HG03558 (cell line): Measurements from ENCODE around the gene SPHK2.
"Not testable (repeated sequence)": the region's sequence is repeated elsewhere in the genome, so short reads cannot be mapped to it uniquely, and the experiment has no call there.

ENCODE experiments used
- ATAC-seq: cut with Tn5 transposase; IDR thresholded peaks from one replicate; pipeline ENCODE4 v1.9.1; 2021; ENCODE audit warnings: moderate number of reproducible peaks; ENCODE audit not compliant: unreplicated experiment; ENCODE audit errors: extremely low read depth

SPHK2 gene

DNA sequence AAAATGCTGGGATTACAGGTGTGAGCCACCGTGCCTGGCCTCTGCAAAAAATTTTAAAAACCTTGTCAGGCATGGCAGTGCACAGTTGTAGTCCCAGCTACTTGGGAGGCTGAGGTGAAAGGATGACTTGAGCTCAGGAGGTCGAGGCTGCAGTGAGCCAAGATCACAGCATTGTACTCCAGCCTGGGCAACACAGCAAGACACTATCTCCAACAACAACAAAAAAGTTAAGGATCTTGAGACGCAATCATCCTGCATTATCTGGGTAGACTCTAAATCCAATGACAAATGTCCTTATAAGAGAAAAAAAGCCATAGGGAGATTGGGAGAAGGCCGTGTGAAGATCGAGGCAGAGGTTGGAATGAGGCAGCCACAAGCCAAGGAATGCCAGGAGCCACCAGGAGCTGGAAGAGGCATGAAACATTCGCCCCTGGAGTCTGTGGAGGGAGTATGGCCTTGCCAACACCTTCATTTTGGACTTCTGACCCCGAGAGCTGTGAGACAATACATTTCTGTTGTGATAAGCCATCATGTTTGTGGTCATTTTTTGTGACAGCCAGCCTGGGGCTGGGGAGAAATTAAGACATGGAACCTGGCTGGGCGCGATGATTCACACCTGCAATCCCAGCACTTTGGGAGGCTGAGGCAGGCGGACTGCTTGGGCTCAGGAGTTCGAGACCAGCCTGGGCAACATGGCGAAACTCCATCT is 31.8 kb downstream of the SPHK2 start:
- ATAC-seq = no peak

- ATAC-seq = no peak
Measured at GRCh38 chr19:48651683-48652048, 32.4 kb downstream of the SPHK2 start.

DNA sequence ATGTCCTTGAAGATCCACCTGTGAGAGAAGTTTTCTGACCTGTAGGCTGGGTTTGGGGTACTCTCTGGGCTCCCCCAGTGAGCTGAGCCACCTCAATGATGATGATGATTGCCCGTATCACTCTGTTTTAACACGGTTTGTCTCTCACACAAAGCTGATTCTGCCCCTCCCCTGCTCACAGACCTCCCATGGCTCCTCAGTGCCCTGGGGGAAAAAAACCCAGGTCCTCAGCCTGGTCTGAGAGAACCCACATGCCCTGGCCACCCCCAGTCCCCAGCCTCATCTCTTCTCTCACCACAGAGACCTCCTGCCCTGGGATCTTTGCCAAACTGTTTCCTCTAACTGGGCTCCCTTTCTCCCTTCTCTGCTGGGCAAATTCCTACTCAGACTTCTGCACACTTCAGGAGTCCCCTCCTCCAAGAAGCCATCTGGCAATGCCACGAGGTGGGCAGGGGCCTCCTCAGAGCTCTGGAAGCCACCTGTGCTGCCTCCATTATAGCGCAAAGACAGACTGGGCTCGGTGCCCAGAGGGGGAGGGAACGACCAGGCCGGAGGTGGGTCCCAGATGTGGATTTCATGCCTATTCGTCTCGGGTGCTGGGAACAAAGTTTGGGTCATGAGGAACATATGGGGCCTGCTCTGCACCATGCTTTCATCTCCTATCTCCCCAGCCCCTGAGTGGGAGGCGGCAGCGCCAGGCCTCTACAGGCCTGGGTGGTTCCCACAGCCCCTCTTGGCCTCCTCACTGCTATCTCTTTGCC is 35.2 kb downstream of the SPHK2 start:
- ATAC-seq = no peak

DNA sequence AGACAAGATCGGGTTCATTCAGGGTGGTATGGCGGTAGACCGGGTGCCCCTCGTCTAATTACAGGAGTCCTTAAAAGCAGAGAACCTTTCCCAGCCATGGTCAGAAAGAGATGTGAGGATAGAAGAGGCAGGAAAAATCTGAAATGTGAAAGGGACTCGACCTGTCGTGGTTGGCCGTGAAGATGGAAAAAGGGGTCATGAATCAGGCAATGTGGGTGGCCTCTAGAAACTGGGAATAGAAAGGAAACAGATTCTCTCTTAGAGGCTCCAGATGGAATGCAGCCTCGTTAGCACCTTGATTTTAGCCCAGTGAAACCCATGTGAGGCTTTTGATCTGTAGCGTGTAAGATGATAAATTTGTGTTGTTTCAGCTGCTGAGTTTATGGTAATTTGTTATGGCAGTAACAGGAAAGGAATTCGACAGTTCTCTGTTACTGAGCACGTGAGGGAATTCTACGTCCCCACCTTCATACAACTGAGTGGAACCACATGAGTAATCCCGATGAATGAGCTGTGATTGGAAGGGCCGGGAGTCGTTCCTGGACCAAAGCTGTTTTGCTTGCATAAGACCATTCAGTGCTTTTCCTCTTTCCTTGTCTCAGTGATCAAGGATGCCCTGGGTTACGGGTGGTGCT is 37.7 kb downstream of the SPHK2 start:
- ATAC-seq = no peak

GRCh38 chr19:48657828-48658227 is 38.5 kb downstream of the SPHK2 start:
- not testable (repeated sequence) for ATAC-seq

DNA sequence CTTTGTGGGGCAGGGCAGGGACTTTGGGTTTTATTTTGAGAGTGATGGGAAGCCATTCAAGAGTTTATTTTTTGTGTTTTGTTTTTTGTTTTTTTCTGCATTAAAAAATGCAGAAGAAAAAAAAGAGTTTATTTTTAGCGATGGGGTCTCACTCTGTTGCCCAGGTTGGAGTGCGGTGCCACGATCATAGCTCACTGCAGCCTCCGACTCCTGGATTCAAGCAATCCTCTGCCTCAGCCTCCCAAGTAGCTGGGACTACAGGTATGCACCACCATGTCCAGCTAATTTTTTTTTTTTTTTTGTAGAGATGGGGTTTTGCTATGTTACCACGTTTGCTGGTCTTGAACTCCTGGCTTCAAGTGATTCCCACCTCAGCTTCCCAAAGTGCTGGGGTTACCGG is 39.2 kb downstream of the SPHK2 start:
- ATAC-seq = no peak

GRCh38 chr19:48659768-48660167 is 40.5 kb downstream of the SPHK2 start:
- no peak for ATAC-seq

- no peak for ATAC-seq
Measured at GRCh38 chr19:48660852-48661710, 41.8 kb downstream of the SPHK2 start.

- ATAC-seq = no peak
Measured at GRCh38 chr19:48661711-48662090, 42.4 kb downstream of the SPHK2 start.

DNA sequence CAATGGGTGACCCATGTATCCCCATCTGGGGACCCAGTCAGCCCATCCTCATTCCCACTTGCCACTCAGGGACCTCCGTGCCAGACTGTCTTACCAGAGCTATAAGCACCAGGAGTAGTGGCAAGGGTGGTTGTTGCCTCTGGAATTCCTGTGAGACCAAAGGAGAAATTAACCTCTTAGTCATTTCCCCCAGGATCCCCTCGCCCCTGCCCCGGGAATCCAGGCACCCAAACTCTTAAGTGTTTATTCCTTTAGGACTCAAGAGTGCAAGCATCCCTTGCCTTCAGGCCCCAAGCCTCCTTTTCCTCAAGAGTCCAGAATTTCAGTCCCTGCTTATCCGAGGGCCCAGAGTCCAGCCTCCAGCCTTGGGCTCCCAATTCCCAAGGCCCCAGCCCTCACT is 44.4 kb downstream of the SPHK2 start:
- ATAC-seq = no peak

GRCh38 chr19:48664476-48664875 is 45.2 kb downstream of the SPHK2 start:
- ATAC-seq = no peak

GRCh38 chr19:48665786-48666185 is 46.5 kb downstream of the SPHK2 start:
- no peak for ATAC-seq

GRCh38 chr19:48668332-48668731 is 49.0 kb downstream of the SPHK2 start:
- no peak for ATAC-seq

- no peak for ATAC-seq
Measured at GRCh38 chr19:48668761-48669160, 49.5 kb downstream of the SPHK2 start.

- ATAC-seq = no peak
Measured at GRCh38 chr19:48669903-48670668, 50.8 kb downstream of the SPHK2 start.

GRCh38 chr19:48670699-48671445 is 51.6 kb downstream of the SPHK2 start:
- no peak for ATAC-seq

GRCh38 chr19:48671446-48671995 is 52.2 kb downstream of the SPHK2 start:
- ATAC-seq = no peak

DNA sequence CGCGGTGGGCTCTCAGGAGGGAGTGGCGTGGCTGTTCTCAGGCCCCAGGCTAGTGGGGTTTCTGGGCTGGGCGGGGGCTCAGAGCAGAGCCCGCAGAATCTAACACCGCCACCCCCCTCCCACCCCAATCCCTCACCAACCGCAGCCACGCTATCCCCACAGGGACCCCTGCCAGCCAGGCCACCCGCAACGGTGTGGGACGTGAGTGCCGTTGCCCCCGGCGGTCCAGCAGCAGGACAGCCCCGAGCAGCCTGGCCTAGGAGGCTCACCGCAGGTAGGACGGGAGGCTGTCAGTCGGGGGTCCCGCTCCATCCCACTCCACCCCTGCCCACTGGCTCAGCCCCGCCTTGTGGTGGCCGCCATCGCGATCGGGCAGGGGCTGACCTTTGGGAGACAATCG is 53.7 kb downstream of the SPHK2 start, which contains the start of gene NTN5:
NTN5 (minus strand) TSS at position 24 of the 400 bp plus-strand sequence. CDS start 2,031 bp downstream, outside the sequence.
- no peak for ATAC-seq
